Measurements from ENCODE around the gene HELLS. TPM values are rescaled to one million over a fixed set of nuclear protein-coding genes. Genes with fewer than 3 reads are reported as not detected.

The HELLS gene
- total and polyA plus RNA-seq, 2 experiments from 2014 or later, result 776 to 913 TPM

DNA sequence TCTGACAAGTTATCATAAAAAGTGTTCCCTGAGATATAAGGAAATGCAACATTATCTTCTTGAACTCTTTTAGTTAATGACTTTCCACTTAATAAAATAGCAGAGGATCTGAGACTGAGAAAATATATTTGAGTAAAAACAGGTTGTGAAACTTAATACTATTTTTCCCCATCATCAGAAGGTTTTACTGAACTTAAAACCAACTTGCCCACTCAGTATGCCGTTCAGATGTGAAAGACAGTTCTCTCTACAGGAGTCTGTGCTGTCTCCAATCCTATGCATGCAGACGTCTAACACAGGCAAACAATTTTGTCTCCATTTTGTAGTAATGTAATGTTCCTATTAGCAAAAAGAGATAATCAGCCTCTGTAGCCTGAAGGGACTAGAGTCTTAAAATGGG is 99.7 kb downstream of the HELLS start:
- Histone ChIP-seq H3K9me2 (ENCODE audit: insufficient read depth) (no peaks in the 10 kb centered on the region; the same call in 1 of the 2 replicates), H3K4me1 (ENCODE audit: insufficient read depth) (no peaks in the 10 kb centered on the region), H2AFZ (no peak overlapping the region), H4K20me1 (replicated peaks; ENCODE audit: insufficient read depth) (no peaks in the 10 kb centered on the region), H3F3A (replicated peaks; ENCODE audit: low read depth) (no peaks in the 10 kb centered on the region), H3K79me2 (replicated peaks; ENCODE audit: insufficient read depth) (no peaks in the 10 kb centered on the region), H3K4me2 (no peak overlapping the region), H3K36me3 (ENCODE audit: insufficient read depth) (no peaks in the 10 kb centered on the region), H3K27me3 (ENCODE audit: insufficient read depth) (no peaks in the 10 kb centered on the region), H3K4me3 (no peak overlapping the region), H3K27ac (ENCODE audit: low read depth) (no peak overlapping the region)
- DNase-seq (ENCODE audit: low spot score), result no peak
- H3K36me3 Mint-ChIP-seq (ENCODE audit: low read depth), result peaks cover 2% of the 10 kb centered on the region; the same call in 1 of the 3 replicates
- no peak overlapping the region for H3K27ac Mint-ChIP-seq
- no peak overlapping the region for H3K4me3 Mint-ChIP-seq
- H3K27me3 Mint-ChIP-seq (ENCODE audit: insufficient read depth, low read depth, poor library complexity), result peaks cover 3% of the 10 kb centered on the region
- TF ChIP-seq, protein P1, sequence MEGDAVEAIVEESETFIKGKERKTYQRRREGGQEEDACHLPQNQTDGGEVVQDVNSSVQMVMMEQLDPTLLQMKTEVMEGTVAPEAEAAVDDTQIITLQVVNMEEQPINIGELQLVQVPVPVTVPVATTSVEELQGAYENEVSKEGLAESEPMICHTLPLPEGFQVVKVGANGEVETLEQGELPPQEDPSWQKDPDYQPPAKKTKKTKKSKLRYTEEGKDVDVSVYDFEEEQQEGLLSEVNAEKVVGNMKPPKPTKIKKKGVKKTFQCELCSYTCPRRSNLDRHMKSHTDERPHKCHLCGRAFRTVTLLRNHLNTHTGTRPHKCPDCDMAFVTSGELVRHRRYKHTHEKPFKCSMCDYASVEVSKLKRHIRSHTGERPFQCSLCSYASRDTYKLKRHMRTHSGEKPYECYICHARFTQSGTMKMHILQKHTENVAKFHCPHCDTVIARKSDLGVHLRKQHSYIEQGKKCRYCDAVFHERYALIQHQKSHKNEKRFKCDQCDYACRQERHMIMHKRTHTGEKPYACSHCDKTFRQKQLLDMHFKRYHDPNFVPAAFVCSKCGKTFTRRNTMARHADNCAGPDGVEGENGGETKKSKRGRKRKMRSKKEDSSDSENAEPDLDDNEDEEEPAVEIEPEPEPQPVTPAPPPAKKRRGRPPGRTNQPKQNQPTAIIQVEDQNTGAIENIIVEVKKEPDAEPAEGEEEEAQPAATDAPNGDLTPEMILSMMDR (conservative IDR thresholded peaks at IDR 0.05; ENCODE audit: low read depth in 2 of 2), result no peak
- TF ChIP-seq JUNB (IDR thresholded peaks at IDR 0.05; ENCODE audit: unreplicated experiment) (no peak), ETS1 (IDR thresholded peaks at IDR 0.05) (no peak), POLR2AphosphoS5 (IDR thresholded peaks at IDR 0.05; ENCODE audit: low read depth) (no peak), ZNF462 (CRISPR knock-in tag; IDR thresholded peaks at IDR 0.05) (no peak), ZNF114 (CRISPR knock-in tag; IDR thresholded peaks at IDR 0.05) (no peak), ZNF331 (CRISPR knock-in tag; IDR thresholded peaks at IDR 0.05; ENCODE audit: low read depth) (no peak), EZH2phosphoT487 (IDR thresholded peaks at IDR 0.05; ENCODE audit: unreplicated experiment) (no peak), CREB1 (CRISPR knock-in tag; IDR thresholded peaks at IDR 0.05; ENCODE audit: low read depth) (no peak), NANOG (IDR thresholded peaks at IDR 0.05; ENCODE audit: borderline replicate concordance) (no peak), EZH2 (IDR thresholded peaks at IDR 0.05; ENCODE audit: low read depth, unreplicated experiment) (no peak), STAT1 (IDR thresholded peaks at IDR 0.05; ENCODE audit: unreplicated experiment) (no peak)
- TF ChIP-seq, protein P2, sequence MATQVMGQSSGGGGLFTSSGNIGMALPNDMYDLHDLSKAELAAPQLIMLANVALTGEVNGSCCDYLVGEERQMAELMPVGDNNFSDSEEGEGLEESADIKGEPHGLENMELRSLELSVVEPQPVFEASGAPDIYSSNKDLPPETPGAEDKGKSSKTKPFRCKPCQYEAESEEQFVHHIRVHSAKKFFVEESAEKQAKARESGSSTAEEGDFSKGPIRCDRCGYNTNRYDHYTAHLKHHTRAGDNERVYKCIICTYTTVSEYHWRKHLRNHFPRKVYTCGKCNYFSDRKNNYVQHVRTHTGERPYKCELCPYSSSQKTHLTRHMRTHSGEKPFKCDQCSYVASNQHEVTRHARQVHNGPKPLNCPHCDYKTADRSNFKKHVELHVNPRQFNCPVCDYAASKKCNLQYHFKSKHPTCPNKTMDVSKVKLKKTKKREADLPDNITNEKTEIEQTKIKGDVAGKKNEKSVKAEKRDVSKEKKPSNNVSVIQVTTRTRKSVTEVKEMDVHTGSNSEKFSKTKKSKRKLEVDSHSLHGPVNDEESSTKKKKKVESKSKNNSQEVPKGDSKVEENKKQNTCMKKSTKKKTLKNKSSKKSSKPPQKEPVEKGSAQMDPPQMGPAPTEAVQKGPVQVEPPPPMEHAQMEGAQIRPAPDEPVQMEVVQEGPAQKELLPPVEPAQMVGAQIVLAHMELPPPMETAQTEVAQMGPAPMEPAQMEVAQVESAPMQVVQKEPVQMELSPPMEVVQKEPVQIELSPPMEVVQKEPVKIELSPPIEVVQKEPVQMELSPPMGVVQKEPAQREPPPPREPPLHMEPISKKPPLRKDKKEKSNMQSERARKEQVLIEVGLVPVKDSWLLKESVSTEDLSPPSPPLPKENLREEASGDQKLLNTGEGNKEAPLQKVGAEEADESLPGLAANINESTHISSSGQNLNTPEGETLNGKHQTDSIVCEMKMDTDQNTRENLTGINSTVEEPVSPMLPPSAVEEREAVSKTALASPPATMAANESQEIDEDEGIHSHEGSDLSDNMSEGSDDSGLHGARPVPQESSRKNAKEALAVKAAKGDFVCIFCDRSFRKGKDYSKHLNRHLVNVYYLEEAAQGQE (IDR thresholded peaks at IDR 0.05; ENCODE audit: unreplicated experiment), result no peak
- H3K9me3 Mint-ChIP-seq, result no peaks in the 10 kb centered on the region
- no peaks in the 10 kb centered on the region for H3K4me1 Mint-ChIP-seq
- ATAC-seq, result no peak

Data from GM23338 (cell line).